AG04449 (cell line): ENCODE results near the gene OR1F1.

Experiments
- CTCF ChIA-PET: fragments of 350-600 bp; formaldehyde crosslinking; extraction: SDS; loops from one replicate; lab custom pipeline; 2021; ENCODE audit warnings: antibody characterized with exemption; lab: Yijun Ruan, JAX
- POLR2A ChIA-PET: fragments of 400-600, 350-600 bp; formaldehyde crosslinking; extraction: SDS; loops from one replicate; lab custom pipeline; 2020; ENCODE audit warnings: antibody characterized with exemption, inconsistent platforms; lab: Yijun Ruan, JAX
- DNase-seq: peaks from one replicate; pipeline ENCODE4 v3.0.0-alpha.2; 2010; ENCODE audit warnings: low read depth, low spot score
- H3K4me3 ChIP-seq: 2 replicates; pipeline ENCODE4 v1.5.1; 2011; ENCODE audit warnings: low read depth, mild to moderate bottlenecking, control low read depth, low read length
- CTCF ChIP-seq: IDR thresholded peaks from one replicate; pipeline ENCODE4 v1.5.1; 2011; ENCODE audit warnings: mild to moderate bottlenecking, moderate library complexity, low read length, control low read depth, inconsistent platforms; ENCODE audit not compliant: insufficient read depth; ENCODE audit errors: missing control alignments

OR1F1 gene

GRCh38 chr16:3145660-3146059 lies 42.3 kb upstream of the OR1F1 start:
- ChIA-PET POLR2A (no interaction called here), CTCF (interaction anchor here (10.3 kb wide), 1 partner anchor 11 kb away, joined by 206 read pairs; the partner anchor contains the start of gene ZNF213)
- TF ChIP-seq CTCF, result no peak
- DNase-seq, result no peak
- H3K4me3 ChIP-seq, result no peak overlapping the region

GRCh38 chr16:3147046-3147756 lies 40.8 kb upstream of the OR1F1 start:
- POLR2A ChIA-PET, result interaction anchor here (1.0 to 1.7 kb wide), 2 partner anchors 7 to 12 kb away, joined by 3 to 7 read pairs; partner anchors contain the start of gene ZNF213
- CTCF ChIA-PET, result interaction anchor here (0.6 to 10.3 kb wide), 6 partner anchors 10 to 115 kb away, joined by 3 to 206 read pairs (median 3); partner anchors contain the start of gene ZNF213
- no peak overlapping the region for H3K4me3 ChIP-seq
- no peak for TF ChIP-seq CTCF
- no peak for DNase-seq

- H3K4me3 ChIP-seq, result no peak overlapping the region
- ChIA-PET POLR2A (interaction anchor here (1.0 to 1.7 kb wide), 2 partner anchors 8 to 13 kb away, joined by 3 to 7 read pairs; partner anchors contain the start of gene ZNF213), CTCF (interaction anchor here (0.9 to 10.3 kb wide), 7 partner anchors 9 to 120 kb away, joined by 3 to 206 read pairs (median 3); partner anchors contain the start of gene ZNF213)
- no peak for DNase-seq
- no peak for TF ChIP-seq CTCF
Measured at GRCh38 chr16:3147757-3148104, 40.3 kb upstream of the OR1F1 start.

GRCh38 chr16:3148256-3149192 lies 39.5 kb upstream of the OR1F1 start:
- no peak for TF ChIP-seq CTCF
- ChIA-PET POLR2A (interaction anchor here (1.0 to 1.7 kb wide), 2 partner anchors 9 to 14 kb away, joined by 3 to 7 read pairs; partner anchors contain the start of gene ZNF213), CTCF (interaction anchor here (0.8 to 10.3 kb wide), 12 partner anchors 9 to 121 kb away, joined by 3 to 206 read pairs (median 5); partner anchors contain the start of gene ZNF213)
- DNase-seq, result no peak
- no peak overlapping the region for H3K4me3 ChIP-seq

GRCh38 chr16:3149193-3149530 lies 38.8 kb upstream of the OR1F1 start:
- no peak overlapping the region for H3K4me3 ChIP-seq
- POLR2A ChIA-PET, result interaction anchor here (1.3 kb wide), 1 partner anchor 10 kb away, joined by 4 read pairs; no protein-coding TSS in a partner anchor

More at GRCh38 chr16:3149193-3149530, 38.8 kb upstream of the OR1F1 start:
- TF ChIP-seq CTCF, result no peak
- CTCF ChIA-PET, result interaction anchor here (0.8 to 10.3 kb wide), 9 partner anchors 9 to 121 kb away, joined by 4 to 206 read pairs (median 5); partner anchors contain the start of gene ZNF213
- DNase-seq, result no peak
